ENCODE data around the gene AKAP8. TPM values are rescaled to one million over a fixed set of nuclear protein-coding genes. Genes with fewer than 3 reads are reported as not detected.

The AKAP8 gene
- total and polyA plus RNA-seq, 2 of the 4 experiments (the other 2 are of a cell fraction): 12.2 to 13.4 TPM

DNA sequence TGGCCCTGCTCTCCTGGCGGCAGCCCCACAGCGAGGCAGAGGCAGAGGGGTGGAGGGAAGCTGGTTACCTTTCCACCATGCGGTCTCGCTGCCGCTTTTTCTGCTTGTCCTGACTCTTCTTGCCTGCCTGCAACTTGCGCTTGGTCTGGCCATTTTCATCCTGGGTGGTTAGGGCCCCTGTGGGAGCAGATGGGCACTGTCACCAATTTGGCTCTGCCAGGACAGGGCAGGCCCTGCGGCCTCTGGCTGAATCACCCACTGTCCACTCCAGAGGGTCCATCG is 19.6 kb upstream of the AKAP8 start:
- TF ChIP-seq RCOR1 (IDR thresholded peaks at IDR 0.05; ENCODE audit: insufficient replicate concordance, low read length): no peak
- TF ChIP-seq, protein P1, sequence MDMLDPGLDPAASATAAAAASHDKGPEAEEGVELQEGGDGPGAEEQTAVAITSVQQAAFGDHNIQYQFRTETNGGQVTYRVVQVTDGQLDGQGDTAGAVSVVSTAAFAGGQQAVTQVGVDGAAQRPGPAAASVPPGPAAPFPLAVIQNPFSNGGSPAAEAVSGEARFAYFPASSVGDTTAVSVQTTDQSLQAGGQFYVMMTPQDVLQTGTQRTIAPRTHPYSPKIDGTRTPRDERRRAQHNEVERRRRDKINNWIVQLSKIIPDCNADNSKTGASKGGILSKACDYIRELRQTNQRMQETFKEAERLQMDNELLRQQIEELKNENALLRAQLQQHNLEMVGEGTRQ (IDR thresholded peaks at IDR 0.05; ENCODE audit: low read depth, low read length): no peak
- TF ChIP-seq NFE2L2 (IDR thresholded peaks at IDR 0.05; ENCODE audit: low read depth, low read length): no peak
- TF ChIP-seq MAFK (IDR thresholded peaks at IDR 0.05; ENCODE audit: low read depth, low read length): no peak
- no peak for TF ChIP-seq BHLHE40 (IDR thresholded peaks at IDR 0.05; ENCODE audit: low read depth, low read length)
- no peak for TF ChIP-seq CHD1 (IDR thresholded peaks at IDR 0.05; ENCODE audit: low read depth, low read length)
- no peak for TF ChIP-seq RFX5 (IDR thresholded peaks at IDR 0.05; ENCODE audit: low read depth, low read length)
- TF ChIP-seq FOS (IDR thresholded peaks at IDR 0.05; ENCODE audit: low read depth, low read length): no peak
- TF ChIP-seq MXI1 (IDR thresholded peaks at IDR 0.05; ENCODE audit: borderline replicate concordance, low read depth, low read length): no peak
- TF ChIP-seq POLR2A (IDR thresholded peaks at IDR 0.05; ENCODE audit: low read depth, low read length): no peak
- no peak for TF ChIP-seq RAD21 (IDR thresholded peaks at IDR 0.05; ENCODE audit: low read length)
- TF ChIP-seq CEBPB (IDR thresholded peaks at IDR 0.05; ENCODE audit: low read depth, low read length): no peak
- no peak for TF ChIP-seq MAZ (IDR thresholded peaks at IDR 0.05; ENCODE audit: borderline replicate concordance, low read depth, low read length)
- no peak for TF ChIP-seq SMC3 (IDR thresholded peaks at IDR 0.05; ENCODE audit: low read depth, low read length)
- dilution Hi-C loops (cut with HindIII; ENCODE audit: low sequenced_read_pairs, unreplicated experiment) (no loop called here), intact Hi-C loops (cut with micrococcal nuclease) (no loop called here), in situ Hi-C loops (cut with MboI; ENCODE audit: low sequenced_read_pairs) (no loop called here)
- H3K79me1 ChIP-seq (ENCODE audit: low read depth in 1 of 2, low read length in 2 of 2): peaks cover 6 to 73% of the 10 kb centered on the region in 2 experiments
- H2BK5ac ChIP-seq (ENCODE audit: low read depth, low read length, poor library complexity, severe bottlenecking): no peak overlapping the region
- H2AK9ac ChIP-seq (replicated peaks; ENCODE audit: low read depth, low read length, poor library complexity): no peak overlapping the region
- no peak overlapping the region for H3K4me3 ChIP-seq (ENCODE audit: insufficient read depth, low read depth, low read length)
- ATAC-seq (ENCODE audit: low read depth) (no peak), DNase-seq (no peak)
- H3K27ac ChIP-seq (ENCODE audit: insufficient read depth, low read length): no peak overlapping the region
- CTCF ChIA-PET: no interaction called here
- H4K91ac ChIP-seq (ENCODE audit: insufficient read depth, low read depth, low read length): no peak overlapping the region
- no peak overlapping the region for H2AK5ac ChIP-seq (ENCODE audit: low read depth, low read length)
- no peak overlapping the region for H3K18ac ChIP-seq (ENCODE audit: low read depth, low read length)
- POLR2A ChIA-PET (ENCODE audit: unreplicated experiment): no interaction called here
- no peak overlapping the region for H3K4ac ChIP-seq (ENCODE audit: low read depth, low read length)
- H3K23ac ChIP-seq (ENCODE audit: low read depth, low read length): no peak overlapping the region
- H2BK120ac ChIP-seq (ENCODE audit: low read depth, low read length): no peak overlapping the region
- H2AFZ ChIP-seq (replicated peaks; ENCODE audit: low read length, poor library complexity): no peak overlapping the region
- H3K9ac ChIP-seq (ENCODE audit: low read depth, low read length): no peak overlapping the region
- H3K9me1 ChIP-seq (ENCODE audit: insufficient read depth, low read length): peaks cover 6% of the 10 kb centered on the region; the same call in 1 of the 2 replicates
- H3K27me3 ChIP-seq (ENCODE audit: control insufficient read depth, insufficient read depth, low read length): no peaks in the 10 kb centered on the region
- peaks cover 81% of the 10 kb centered on the region for H3K36me3 ChIP-seq (ENCODE audit: control insufficient read depth, insufficient read depth, low read length)
- no peak overlapping the region for H2BK20ac ChIP-seq (ENCODE audit: low read depth, low read length)
- BruUV-seq (replicated peaks): no TSS peak
- H3K9me3 ChIP-seq (ENCODE audit: control insufficient read depth, insufficient read depth, low read length): no peaks in the 10 kb centered on the region
- no peak overlapping the region for H4K5ac ChIP-seq (ENCODE audit: low read depth, low read length)
- H3K56ac ChIP-seq (ENCODE audit: extremely low read depth, insufficient read depth, low read length): no peak overlapping the region
- WGBS, 2 experiments (ENCODE audit: extremely low coverage in 2 of 2, insufficient read length in 1 of 2): 100% methylated on average over 5 of the region's 8 CpGs; no CpG with 5 or more reads in 1 of the 2 experiments
- H4K20me1 ChIP-seq (ENCODE audit: insufficient read depth, low read length): peaks cover 81% of the 10 kb centered on the region
- H3K4me1 ChIP-seq (ENCODE audit: control insufficient read depth, insufficient read depth, low read length): no peaks in the 10 kb centered on the region; the same call in 1 of the 2 replicates
- no peak overlapping the region for H3K4me2 ChIP-seq (ENCODE audit: low read depth, low read length)
- H2BK15ac ChIP-seq (ENCODE audit: low read depth, low read length): no peak overlapping the region
- H4K8ac ChIP-seq (ENCODE audit: low read depth in 2 of 2, low read length in 2 of 2): no peak overlapping the region
- H3K14ac ChIP-seq (replicated peaks; ENCODE audit: low read depth, low read length): no peak overlapping the region

All from IMR-90 (cell line).